Keratinocyte (primary cell): ENCODE data around the gene ING5.

ENCODE experiments used
- EZH2 ChIP-seq: IDR thresholded peaks from one replicate; pipeline ENCODE4 v1.6.1; 2012; ENCODE audit warnings: inconsistent platforms, mild to moderate bottlenecking, low read length, moderate library complexity
- TF ChIP-seq, protein P1 (sequence below), 3 experiments: IDR thresholded peaks in 1 of 3; conservative IDR thresholded peaks in 1 of 3; optimal IDR thresholded peaks in 1 of 3; 2 replicates in 2 of 3; 3 replicates in 1 of 3; pipeline versions ENCODE3 to v1.5.1; 2011; ENCODE audit warnings: low read length in 3 of 3, mild to moderate bottlenecking in 3 of 3, moderate library complexity in 2 of 3, control low read depth in 1 of 3, inconsistent platforms in 1 of 3; ENCODE audit not compliant: insufficient read depth in 2 of 3; ENCODE audit errors: extremely low read depth in 1 of 3

DNA sequence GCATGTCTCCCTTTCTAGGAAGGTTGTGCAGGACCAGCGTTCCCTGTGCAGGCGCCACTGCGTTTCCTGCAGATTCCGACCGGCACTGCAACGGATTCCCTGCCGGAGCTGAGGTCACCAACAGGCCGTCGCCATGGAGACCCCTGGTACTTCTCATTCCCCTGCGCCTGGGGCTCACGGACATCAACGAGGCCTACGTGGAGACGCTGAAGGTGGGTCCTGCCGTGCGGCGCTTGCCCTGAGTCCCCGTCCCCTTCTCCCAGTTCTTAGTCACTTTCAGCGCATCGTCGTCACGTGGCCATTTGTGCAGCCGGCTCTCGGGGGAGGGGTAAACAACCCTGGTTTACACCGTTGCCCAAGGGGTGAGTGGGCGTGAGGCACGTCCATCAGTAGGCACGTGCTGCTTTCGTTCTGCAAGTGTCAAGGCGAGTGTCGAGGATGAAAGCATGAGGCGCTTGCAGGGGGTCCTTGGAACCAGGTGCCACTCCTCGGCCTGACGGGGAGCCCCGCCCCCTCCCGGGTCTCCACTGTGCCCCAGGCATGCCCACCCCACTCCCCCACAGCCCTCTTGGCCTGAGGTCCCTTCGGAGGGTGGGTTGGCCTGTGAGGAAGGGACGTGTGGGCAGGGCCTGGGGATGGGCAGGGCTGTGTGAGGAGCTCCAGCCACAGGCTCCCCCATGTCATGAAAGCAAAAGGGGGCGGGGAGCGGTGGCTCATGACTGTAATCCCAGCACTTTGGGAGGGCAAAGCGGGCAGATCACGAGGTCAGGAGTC lies 35.0 kb upstream of the ING5 start:
- TF ChIP-seq, protein P1, sequence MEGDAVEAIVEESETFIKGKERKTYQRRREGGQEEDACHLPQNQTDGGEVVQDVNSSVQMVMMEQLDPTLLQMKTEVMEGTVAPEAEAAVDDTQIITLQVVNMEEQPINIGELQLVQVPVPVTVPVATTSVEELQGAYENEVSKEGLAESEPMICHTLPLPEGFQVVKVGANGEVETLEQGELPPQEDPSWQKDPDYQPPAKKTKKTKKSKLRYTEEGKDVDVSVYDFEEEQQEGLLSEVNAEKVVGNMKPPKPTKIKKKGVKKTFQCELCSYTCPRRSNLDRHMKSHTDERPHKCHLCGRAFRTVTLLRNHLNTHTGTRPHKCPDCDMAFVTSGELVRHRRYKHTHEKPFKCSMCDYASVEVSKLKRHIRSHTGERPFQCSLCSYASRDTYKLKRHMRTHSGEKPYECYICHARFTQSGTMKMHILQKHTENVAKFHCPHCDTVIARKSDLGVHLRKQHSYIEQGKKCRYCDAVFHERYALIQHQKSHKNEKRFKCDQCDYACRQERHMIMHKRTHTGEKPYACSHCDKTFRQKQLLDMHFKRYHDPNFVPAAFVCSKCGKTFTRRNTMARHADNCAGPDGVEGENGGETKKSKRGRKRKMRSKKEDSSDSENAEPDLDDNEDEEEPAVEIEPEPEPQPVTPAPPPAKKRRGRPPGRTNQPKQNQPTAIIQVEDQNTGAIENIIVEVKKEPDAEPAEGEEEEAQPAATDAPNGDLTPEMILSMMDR (optimal IDR thresholded peaks at IDR 0.05 in 1 of 3, IDR thresholded peaks at IDR 0.05 in 1 of 3, conservative IDR thresholded peaks at IDR 0.05 in 1 of 3; ENCODE audit: extremely low read depth in 1 of 3, insufficient read depth in 2 of 3, low read length in 3 of 3): no peak
- no peak for TF ChIP-seq EZH2
